Cardiac muscle cell (in vitro differentiated cells and primary cell): ENCODE data around the gene PLEKHO2. TPM values are rescaled to one million over a fixed set of nuclear protein-coding genes. Genes with fewer than 3 reads are reported as not detected.

Experiments
- DNase-seq, 2 donors: peaks; one replicate each; pipeline versions ENCODE4 v3.0.0 to v3.0.0-alpha.2; 2010 to 2017; ENCODE audit warnings: low read depth in 1 of 2, low spot score in 1 of 2
- H3K27ac ChIP-seq: fragments of 200-600 bp; sonication (generic); 2 replicates; pipeline ENCODE4 v1.5.1; 2016
- H3K27me3 ChIP-seq: fragments of 200-600 bp; sonication (generic); 2 replicates; pipeline ENCODE4 v1.6.0; 2016; ENCODE audit warnings: control low read depth
- H3K36me3 ChIP-seq: fragments of 200-600 bp; sonication (generic); 2 replicates; pipeline ENCODE4 v1.5.1; 2016; ENCODE audit warnings: control low read depth
- H3K4me1 ChIP-seq: fragments of 200-600 bp; sonication (generic); 2 replicates; pipeline ENCODE4 v1.8.1; 2017; ENCODE audit warnings: low read depth, mild to moderate bottlenecking, mixed run types
- H3K4me3 ChIP-seq: fragments of 200-600 bp; sonication (generic); 2 replicates; pipeline ENCODE4 v1.5.1; 2016; ENCODE audit warnings: mild to moderate bottlenecking
- H3K9me3 ChIP-seq: fragments of 200-600 bp; sonication (generic); 2 replicates; pipeline ENCODE4 v1.5.1; 2017; ENCODE audit warnings: low read depth, mild to moderate bottlenecking, control low read depth
- polyA plus RNA-seq: library from polyadenylated mRNA; unstranded; fragments of >200 nt; fragmentation: Nextera tagmentation; extraction: Ambion mirVana; gene quantifications from 2 replicates; pipeline ENCODE4 v1.2.1, GENCODE V29; 2016
- total RNA-seq: library from RNA; depleted of rRNA; stranded (reverse); fragments of >200 nt; gene quantifications from 2 replicates; pipeline ENCODE4 v1.2.3, GENCODE V29; 2016
- TF ChIP-seq, protein P1 (sequence below): IDR thresholded peaks from 2 replicates; pipeline ENCODE4 v1.5.1; 2012; ENCODE audit warnings: low read depth, mild to moderate bottlenecking, low read length

Gene PLEKHO2
- total and polyA plus RNA-seq, 2 experiments from 2014 or later = 9.3 to 9.4 TPM

- Histone ChIP-seq H3K9me3 (no peaks in the 10 kb centered on the region), H3K36me3 (no peaks in the 10 kb centered on the region), H3K27ac (no peak overlapping the region), H3K4me1 (peaks cover 6% of the 10 kb centered on the region), H3K4me3 (no peak overlapping the region), H3K27me3 (no peaks in the 10 kb centered on the region)
- TF ChIP-seq, protein P1, sequence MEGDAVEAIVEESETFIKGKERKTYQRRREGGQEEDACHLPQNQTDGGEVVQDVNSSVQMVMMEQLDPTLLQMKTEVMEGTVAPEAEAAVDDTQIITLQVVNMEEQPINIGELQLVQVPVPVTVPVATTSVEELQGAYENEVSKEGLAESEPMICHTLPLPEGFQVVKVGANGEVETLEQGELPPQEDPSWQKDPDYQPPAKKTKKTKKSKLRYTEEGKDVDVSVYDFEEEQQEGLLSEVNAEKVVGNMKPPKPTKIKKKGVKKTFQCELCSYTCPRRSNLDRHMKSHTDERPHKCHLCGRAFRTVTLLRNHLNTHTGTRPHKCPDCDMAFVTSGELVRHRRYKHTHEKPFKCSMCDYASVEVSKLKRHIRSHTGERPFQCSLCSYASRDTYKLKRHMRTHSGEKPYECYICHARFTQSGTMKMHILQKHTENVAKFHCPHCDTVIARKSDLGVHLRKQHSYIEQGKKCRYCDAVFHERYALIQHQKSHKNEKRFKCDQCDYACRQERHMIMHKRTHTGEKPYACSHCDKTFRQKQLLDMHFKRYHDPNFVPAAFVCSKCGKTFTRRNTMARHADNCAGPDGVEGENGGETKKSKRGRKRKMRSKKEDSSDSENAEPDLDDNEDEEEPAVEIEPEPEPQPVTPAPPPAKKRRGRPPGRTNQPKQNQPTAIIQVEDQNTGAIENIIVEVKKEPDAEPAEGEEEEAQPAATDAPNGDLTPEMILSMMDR = no peak
- DNase-seq = no peak
Measured at GRCh38 chr15:64837502-64837901, 4.2 kb upstream of the PLEKHO2 start.

GRCh38 chr15:64841060-64841343, 713 bp upstream of the PLEKHO2 start:
- peaks cover 21% of the 10 kb centered on the region for H3K4me1 ChIP-seq
- H3K9me3 ChIP-seq = no peaks in the 10 kb centered on the region
- no peaks in the 10 kb centered on the region for H3K27me3 ChIP-seq
- H3K4me3 ChIP-seq = peak overlapping the region; percentile 63
- TF ChIP-seq, protein P1 = no peak
- no peak for DNase-seq
- peak overlapping the region; percentile 68 for H3K27ac ChIP-seq
- H3K36me3 ChIP-seq = no peaks in the 10 kb centered on the region

GRCh38 chr15:64842096-64842939, 603 bp downstream of the PLEKHO2 start:
- TF ChIP-seq, protein P1 = no peak
- peak; percentile 30 to 50 for DNase-seq
- H3K27ac ChIP-seq = no peak overlapping the region
- H3K4me1 ChIP-seq = peaks cover 21% of the 10 kb centered on the region
- H3K4me3 ChIP-seq = peak overlapping the region; percentile 63
- H3K9me3 ChIP-seq = no peaks in the 10 kb centered on the region
- no peaks in the 10 kb centered on the region for H3K27me3 ChIP-seq
- H3K36me3 ChIP-seq = no peaks in the 10 kb centered on the region

- Histone ChIP-seq H3K9me3 (no peaks in the 10 kb centered on the region), H3K36me3 (no peaks in the 10 kb centered on the region), H3K27ac (no peak overlapping the region), H3K4me1 (peaks cover 21% of the 10 kb centered on the region), H3K4me3 (peak overlapping the region; percentile 63), H3K27me3 (no peaks in the 10 kb centered on the region)
- TF ChIP-seq, protein P1 = peak; percentile 3
- peak in 1 of 2 donors; percentile 65 for DNase-seq
Measured at GRCh38 chr15:64842986-64843561, 1.4 kb downstream of the PLEKHO2 start.

GRCh38 chr15:64843991-64844390, 2.3 kb downstream of the PLEKHO2 start:
- no peak for DNase-seq
- TF ChIP-seq, protein P1 = no peak
- Histone ChIP-seq H3K4me1 (peaks cover 21% of the 10 kb centered on the region), H3K27me3 (no peaks in the 10 kb centered on the region), H3K27ac (no peak overlapping the region), H3K36me3 (no peaks in the 10 kb centered on the region), H3K9me3 (no peaks in the 10 kb centered on the region), H3K4me3 (no peak overlapping the region)
